ENCODE measurements around the gene ZNF217.
"Not testable (repeated sequence)": the region's sequence is repeated elsewhere in the genome, so short reads cannot be mapped to it uniquely, and the experiment has no call there.

The ZNF217 gene

GRCh38 chr20:53621482-53622246 is 28.0 kb upstream of the ZNF217 start:
- peak; percentile 24 for DNase-seq

GRCh38 chr20:53618490-53619000 is 24.9 kb upstream of the ZNF217 start:
- not testable (repeated sequence) for DNase-seq

- DNase-seq = no peak
Observed at GRCh38 chr20:53617791-53618489, 24.3 kb upstream of the ZNF217 start.

GRCh38 chr20:53616489-53616888 is 22.9 kb upstream of the ZNF217 start:
- DNase-seq = not testable (repeated sequence)

GRCh38 chr20:53613748-53614147 is 20.1 kb upstream of the ZNF217 start:
- DNase-seq = no peak

GRCh38 chr20:53612289-53612688 is 18.6 kb upstream of the ZNF217 start:
- DNase-seq = not testable (repeated sequence)

- DNase-seq = no peak
Observed at GRCh38 chr20:53611449-53611894, 17.8 kb upstream of the ZNF217 start.

GRCh38 chr20:53609491-53610445 is 16.1 kb upstream of the ZNF217 start:
- DNase-seq = peak; percentile 87

- peak; percentile 50 for DNase-seq
Observed at GRCh38 chr20:53608456-53609452, 15.1 kb upstream of the ZNF217 start.

- DNase-seq = no peak
Observed at GRCh38 chr20:53608071-53608455, 14.4 kb upstream of the ZNF217 start.

- DNase-seq = no peak
Observed at GRCh38 chr20:53606364-53606985, 12.8 kb upstream of the ZNF217 start.

GRCh38 chr20:53605401-53605800 is 11.8 kb upstream of the ZNF217 start:
- DNase-seq = not testable (repeated sequence)

- DNase-seq = not testable (repeated sequence)
Observed at GRCh38 chr20:53604846-53605245, 11.2 kb upstream of the ZNF217 start.

- no peak for DNase-seq
Observed at GRCh38 chr20:53602661-53603060, 9.0 kb upstream of the ZNF217 start.

- DNase-seq = no peak
Observed at GRCh38 chr20:53599910-53600632, 6.4 kb upstream of the ZNF217 start.

GRCh38 chr20:53599378-53599777 is 5.7 kb upstream of the ZNF217 start:
- no peak for DNase-seq

- DNase-seq = no peak
Observed at GRCh38 chr20:53599044-53599362, 5.4 kb upstream of the ZNF217 start.

- no peak for DNase-seq
Observed at GRCh38 chr20:53598140-53599043, 4.8 kb upstream of the ZNF217 start.

GRCh38 chr20:53597521-53598120 is 4.0 kb upstream of the ZNF217 start:
- DNase-seq = no peak

Data from CD4-positive, alpha-beta T cell treated with Interleukin-17A for 4 hours (primary cell).